ENCODE results near the gene KRT86. TPM values are rescaled to one million over a fixed set of nuclear protein-coding genes. Genes with fewer than 3 reads are reported as not detected.
"Not testable (repeated sequence)": the region's sequence is repeated elsewhere in the genome, so short reads cannot be mapped to it uniquely, and the experiment has no call there.

Gene KRT86
- polyA plus RNA-seq, 4 donors, result 0.09 TPM; not detected in 3

GRCh38 chr12:52264435-52264825 is 10.0 kb upstream of the KRT86 start:
- no peak for DNase-seq (ENCODE audit: low read depth in 4 of 4, low spot score in 3 of 4)

DNA sequence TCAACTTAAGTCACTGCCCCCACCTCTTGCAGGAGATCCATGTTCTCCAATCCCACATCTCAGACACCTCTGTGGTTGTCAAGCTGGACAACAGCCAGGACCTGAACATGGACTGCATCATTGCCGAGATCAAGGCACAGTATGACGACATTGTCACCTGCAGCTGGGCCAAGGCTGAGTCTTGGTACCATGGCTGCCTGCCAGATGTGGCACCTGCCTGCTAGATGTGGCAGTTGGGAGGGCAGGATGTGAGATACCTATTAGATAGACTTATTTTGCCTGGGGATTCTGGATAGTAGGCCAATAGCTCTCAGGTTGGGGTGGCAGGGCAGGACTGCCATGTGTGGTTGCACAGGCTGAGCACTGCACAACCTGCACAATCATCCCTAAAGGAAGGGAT is 7.9 kb upstream of the KRT86 start:
- no peak for DNase-seq (ENCODE audit: low read depth in 4 of 4, low spot score in 3 of 4)

GRCh38 chr12:52267266-52267665 is 7.2 kb upstream of the KRT86 start:
- no peak for DNase-seq (ENCODE audit: low read depth in 4 of 4, low spot score in 3 of 4)

- DNase-seq (ENCODE audit: low read depth in 4 of 4, low spot score in 3 of 4), result no peak
These were observed 6.7 kb upstream of the KRT86 start for GRCh38 chr12:52267699-52268098.

DNA sequence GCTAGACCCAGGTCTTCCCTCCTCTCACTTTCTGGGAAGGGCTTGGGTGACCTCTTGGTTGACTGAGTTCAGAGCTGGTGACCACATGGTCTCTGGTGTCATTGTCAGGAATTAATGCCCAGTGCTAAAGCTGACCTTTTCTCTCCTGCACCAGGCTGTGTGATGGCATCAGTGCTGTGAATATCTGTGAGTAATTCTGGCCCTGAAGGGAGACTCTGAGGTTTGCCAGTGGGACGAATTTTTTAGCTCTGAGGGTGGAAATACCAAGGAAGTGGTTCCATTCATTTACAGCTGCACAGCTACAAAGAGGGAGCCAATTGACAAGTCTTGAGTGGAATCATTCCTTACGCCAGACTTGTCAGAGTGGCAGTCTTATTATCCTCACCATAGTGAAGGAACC is 6.2 kb upstream of the KRT86 start:
- no peak for DNase-seq (ENCODE audit: low read depth in 4 of 4, low spot score in 3 of 4)

DNA sequence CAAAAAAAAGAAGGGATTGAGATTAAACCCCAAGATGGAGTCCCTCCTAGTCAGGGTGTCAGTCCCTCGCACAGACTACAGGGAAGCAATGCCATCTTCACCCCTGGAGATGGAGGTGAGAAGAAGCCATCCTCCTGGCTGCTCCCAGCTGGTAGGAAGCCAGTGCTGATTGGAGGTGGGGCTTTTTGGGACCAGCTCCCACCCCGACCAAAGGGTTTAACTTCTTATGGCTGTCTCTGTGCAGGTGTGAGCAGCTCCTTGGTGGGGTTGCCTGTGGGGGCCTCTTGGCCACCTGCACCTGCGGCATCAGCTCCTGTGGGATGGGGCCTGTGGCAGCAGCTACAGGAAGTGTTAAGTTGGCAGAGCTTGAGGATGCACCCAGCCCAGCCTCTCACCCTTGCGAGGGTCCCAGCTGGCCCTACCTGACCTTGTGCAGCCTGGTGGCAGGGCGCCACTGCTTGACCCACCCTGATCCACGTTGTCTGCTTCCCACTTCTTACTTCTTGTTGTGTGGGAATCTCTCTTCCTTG is 3.8 kb upstream of the KRT86 start:
- DNase-seq (ENCODE audit: low read depth in 4 of 4, low spot score in 3 of 4), result no peak

- DNase-seq (ENCODE audit: low read depth in 4 of 4, low spot score in 3 of 4), result no peak
These were observed 3.3 kb upstream of the KRT86 start for GRCh38 chr12:52271158-52271557.

DNA sequence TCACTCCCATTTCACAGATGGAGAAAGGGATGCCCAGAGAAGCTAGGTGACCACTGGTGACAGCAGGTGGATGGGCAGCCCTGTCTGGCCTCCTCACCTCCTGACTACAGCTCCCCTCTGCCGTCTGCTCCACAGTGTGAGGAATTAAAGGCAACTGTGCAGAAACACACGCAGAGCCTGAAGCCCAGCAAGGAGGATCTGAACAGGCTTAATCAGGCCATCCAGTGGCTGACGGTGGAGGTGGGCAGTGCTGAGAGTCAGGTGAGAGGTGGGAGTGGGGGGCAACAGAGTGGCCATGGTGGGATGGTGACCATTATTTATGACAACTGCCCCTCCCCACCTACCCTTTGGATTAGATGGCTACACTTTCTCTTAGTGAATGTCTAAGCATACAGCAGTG is 1.2 kb downstream of the KRT86 start:
- DNase-seq (ENCODE audit: low read depth in 4 of 4, low spot score in 3 of 4), result no peak

DNA sequence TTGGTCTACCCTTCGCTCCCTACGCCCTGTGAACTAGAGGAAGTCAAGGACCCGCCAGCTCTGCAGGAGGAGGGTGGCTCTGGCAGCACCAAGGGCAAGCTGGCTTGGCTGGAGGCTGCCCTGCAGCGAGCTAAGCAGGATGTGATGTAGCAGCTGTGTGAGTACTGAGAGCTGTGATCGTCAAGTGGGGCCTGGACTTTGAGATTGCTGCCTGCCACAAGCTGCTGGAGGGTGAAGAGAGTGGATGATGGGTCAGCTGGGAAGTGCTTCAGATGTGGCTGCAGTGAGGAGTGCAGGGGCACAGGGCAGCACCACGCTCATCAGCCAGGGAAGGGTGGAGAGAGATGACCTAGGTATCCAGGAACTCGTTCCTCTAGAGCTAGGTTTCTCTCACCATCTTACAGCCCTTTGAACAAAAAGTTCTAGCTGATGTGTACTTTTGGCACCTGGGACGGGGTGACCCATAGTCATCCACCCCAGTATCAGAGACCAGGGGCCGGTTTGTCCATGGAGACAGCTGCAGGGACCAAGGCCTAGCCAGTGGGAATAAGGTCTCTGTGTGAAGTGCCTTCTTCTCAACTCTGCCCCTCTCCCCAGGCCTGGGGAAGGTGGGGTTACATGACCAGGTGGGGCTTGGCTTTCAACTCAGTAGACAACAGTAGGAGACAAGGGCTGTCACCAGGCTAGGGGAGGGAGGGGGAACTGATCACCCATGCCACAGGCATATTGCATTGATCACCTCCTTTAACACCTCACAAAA is 3.2 kb downstream of the KRT86 start:
- DNase-seq (ENCODE audit: low read depth in 4 of 4, low spot score in 3 of 4), result no peak

- peak in 1 of 4 donors; percentile 44 for DNase-seq (ENCODE audit: low read depth in 4 of 4, low spot score in 3 of 4)
These were observed 4.4 kb downstream of the KRT86 start for GRCh38 chr12:52278575-52279421.

- DNase-seq (ENCODE audit: low read depth in 4 of 4, low spot score in 3 of 4), result no peak
These were observed 5.2 kb downstream of the KRT86 start for GRCh38 chr12:52279422-52280318.

- no peak for DNase-seq (ENCODE audit: low read depth in 4 of 4, low spot score in 3 of 4)
These were observed 5.9 kb downstream of the KRT86 start for GRCh38 chr12:52280319-52280795.

DNA sequence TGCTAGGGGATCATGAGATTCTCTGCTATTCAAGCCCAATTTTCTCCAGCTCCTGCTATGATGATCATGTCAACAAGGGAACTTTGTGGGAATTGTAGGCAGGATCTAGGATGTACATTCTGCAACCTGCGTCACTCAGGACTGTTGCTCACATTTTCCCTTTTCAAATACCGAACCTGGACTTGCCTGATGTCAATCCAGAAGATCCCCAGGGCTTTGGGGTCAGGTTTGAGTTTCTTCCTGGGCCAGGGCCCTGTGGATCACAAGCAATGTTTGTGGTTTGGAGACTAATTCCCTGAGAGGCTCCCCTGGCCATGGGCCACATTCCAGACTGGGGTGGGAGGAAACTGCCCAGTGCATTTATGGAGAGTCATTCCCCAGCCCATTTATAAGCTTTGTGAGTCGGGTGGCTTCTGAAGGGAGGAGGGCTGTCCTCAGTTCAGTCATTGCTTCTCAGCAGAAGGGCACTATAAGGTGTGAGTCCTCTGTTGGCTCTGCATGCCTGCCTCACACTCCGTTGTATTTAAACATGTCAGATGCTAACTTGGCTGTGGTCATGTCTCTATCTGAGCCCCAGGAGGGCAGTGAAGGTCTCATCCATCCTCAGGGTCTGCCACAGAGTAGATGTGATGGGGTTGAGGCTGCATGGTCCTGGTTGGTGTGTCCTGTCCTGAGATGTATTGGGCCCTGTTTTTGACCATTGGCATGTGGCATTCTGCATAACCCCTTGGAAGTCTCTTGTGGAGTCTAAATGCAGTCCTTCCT is 6.5 kb downstream of the KRT86 start:
- DNase-seq (ENCODE audit: low read depth in 4 of 4, low spot score in 3 of 4), result no peak

- DNase-seq (ENCODE audit: low read depth in 4 of 4, low spot score in 3 of 4), result no peak
These were observed 10.2 kb downstream of the KRT86 start for GRCh38 chr12:52284562-52285171.

GRCh38 chr12:52285172-52285745 is 10.8 kb downstream of the KRT86 start:
- no peak for DNase-seq (ENCODE audit: low read depth in 4 of 4, low spot score in 3 of 4)

GRCh38 chr12:52285851-52286530 is 11.5 kb downstream of the KRT86 start:
- no peak for DNase-seq (ENCODE audit: low read depth in 4 of 4, low spot score in 3 of 4)

- not testable (repeated sequence) for DNase-seq (ENCODE audit: low read depth in 4 of 4, low spot score in 3 of 4)
These were observed 12.7 kb downstream of the KRT86 start for GRCh38 chr12:52286857-52287785.
